WTC11 (cell line): ENCODE measurements around the gene CCDC80. TPM values are rescaled to one million over a fixed set of nuclear protein-coding genes. Genes with fewer than 3 reads are reported as not detected.

ENCODE experiments used
- ATAC-seq: fragments of 200-7000 bp; cut with Tn5 transposase; 2 replicates; pipeline ENCODE4 v1.10.0; 2021; ENCODE audit warnings: mild to moderate bottlenecking, moderate library complexity
- CTCF ChIA-PET: fragments of 300-600 bp; sonication (Branson Sonifier 250); formaldehyde crosslinking; loops from one replicate; lab custom pipeline; 2021; ENCODE audit warnings: antibody characterized with exemption; lab: Charles Lee
- POLR2A ChIA-PET: fragments of 350-600 bp; sonication (Branson Sonifier 250); formaldehyde crosslinking; loops from one replicate; lab custom pipeline; 2021; ENCODE audit warnings: antibody characterized with exemption; lab: Charles Lee
- DNase-seq: peaks from one replicate; pipeline ENCODE4 v3.0.0; 2021; ENCODE audit warnings: low spot score
- H3K27ac Mint-ChIP-seq: 2 replicates; pipeline ENCODE4 v1.8.0; 2021; ENCODE audit warnings: mixed read lengths
- H3K27me3 Mint-ChIP-seq: 2 replicates; pipeline ENCODE4 v1.8.0; 2021; ENCODE audit warnings: low read depth, mild to moderate bottlenecking, moderate library complexity, mixed read lengths
- H3K36me3 Mint-ChIP-seq: 2 replicates; pipeline ENCODE4 v1.8.0; 2021; ENCODE audit warnings: mixed read lengths
- H3K4me1 Mint-ChIP-seq: 2 replicates; pipeline ENCODE4 v1.8.0; 2022; ENCODE audit warnings: mixed read lengths
- H3K4me3 Mint-ChIP-seq: 2 replicates; pipeline ENCODE4 v1.8.0; 2021; ENCODE audit warnings: mild to moderate bottlenecking, moderate library complexity, mixed read lengths
- H3K9me3 Mint-ChIP-seq: 2 replicates; pipeline ENCODE4 v1.8.0; 2021; ENCODE audit warnings: mixed read lengths
- CREM ChIP-seq: sonication (generic); formaldehyde crosslinking; IDR thresholded peaks from 2 replicates; pipeline ENCODE4 v1.8.1; 2022; ENCODE audit warnings: mild to moderate bottlenecking, missing genetic modification reagents, moderate library complexity
- EMX1 ChIP-seq: fragments of 250-450 bp; sonication (Bioruptor Pico); IDR thresholded peaks from 2 replicates; pipeline ENCODE4 v1.8.0; 2021; ENCODE audit warnings: mild to moderate bottlenecking
- FOXJ3 ChIP-seq: sonication (generic); formaldehyde crosslinking; IDR thresholded peaks from 2 replicates; pipeline ENCODE4 v1.9.0; 2021; ENCODE audit warnings: missing genetic modification reagents, mild to moderate bottlenecking, borderline replicate concordance
- FOXK1 ChIP-seq: sonication (generic); formaldehyde crosslinking; IDR thresholded peaks from 2 replicates; pipeline ENCODE4 v1.8.0; 2022; ENCODE audit warnings: mild to moderate bottlenecking, moderate library complexity, missing genetic modification reagents
- GRHL2 ChIP-seq: fragments of 250-450 bp; sonication (Bioruptor Pico); IDR thresholded peaks from 2 replicates; pipeline ENCODE4 v1.8.0; 2022; ENCODE audit warnings: mild to moderate bottlenecking, moderate library complexity; ENCODE audit not compliant: insufficient replicate concordance, severe bottlenecking
- IRF2 ChIP-seq: sonication (generic); formaldehyde crosslinking; IDR thresholded peaks from 2 replicates; pipeline ENCODE4 v1.8.0; 2022; ENCODE audit warnings: low read depth, missing genetic modification reagents, borderline replicate concordance
- JAZF1 ChIP-seq: fragments of 250-450 bp; sonication (Bioruptor Pico); IDR thresholded peaks from 2 replicates; pipeline ENCODE4 v1.9.0; 2021; ENCODE audit warnings: moderate library complexity, mild to moderate bottlenecking, inconsistent platforms
- MXD4 ChIP-seq: fragments of 250-450 bp; sonication (Bioruptor Pico); IDR thresholded peaks from 2 replicates; pipeline ENCODE4 v1.8.0; 2021; ENCODE audit warnings: mild to moderate bottlenecking, moderate library complexity, borderline replicate concordance
- NFATC4 ChIP-seq: fragments of 250-450 bp; sonication (Bioruptor Pico); IDR thresholded peaks from 2 replicates; pipeline ENCODE4 v1.9.0; 2021; ENCODE audit warnings: mild to moderate bottlenecking
- PRRX2 ChIP-seq: fragments of 250-450 bp; sonication (Bioruptor Pico); IDR thresholded peaks from 2 replicates; pipeline ENCODE4 v1.8.0; 2021; ENCODE audit warnings: mild to moderate bottlenecking
- SMAD4 ChIP-seq: sonication (generic); formaldehyde crosslinking; IDR thresholded peaks from 2 replicates; pipeline ENCODE4 v1.8.0; 2022; ENCODE audit warnings: mild to moderate bottlenecking, missing genetic modification reagents
- TCF7 ChIP-seq: sonication (generic); formaldehyde crosslinking; IDR thresholded peaks from 2 replicates; pipeline ENCODE4 v1.8.0; 2022; ENCODE audit warnings: mild to moderate bottlenecking, low read depth, missing genetic modification reagents, moderate library complexity
- ZNF232 ChIP-seq: sonication (generic); formaldehyde crosslinking; IDR thresholded peaks from 2 replicates; pipeline ENCODE4 v1.8.0; 2022; ENCODE audit warnings: mild to moderate bottlenecking, missing genetic modification reagents
- ZNF263 ChIP-seq: sonication (generic); formaldehyde crosslinking; IDR thresholded peaks from 2 replicates; pipeline ENCODE4 v1.8.1; 2022; ENCODE audit warnings: low read depth, mild to moderate bottlenecking, moderate library complexity, missing genetic modification reagents
- ZNF317 ChIP-seq: sonication (generic); formaldehyde crosslinking; IDR thresholded peaks from 2 replicates; pipeline ENCODE4 v1.8.1; 2023; ENCODE audit warnings: low read depth, mild to moderate bottlenecking, moderate library complexity, missing genetic modification reagents, borderline replicate concordance
- ZNF416 ChIP-seq: fragments of 250-450 bp; sonication (Bioruptor Pico); IDR thresholded peaks from 2 replicates; pipeline ENCODE4 v1.9.0; 2021; ENCODE audit warnings: mild to moderate bottlenecking, inconsistent platforms
- total RNA-seq: library from RNA; stranded (reverse); gene quantifications from 3 replicates; pipeline ENCODE4 v1.2.3, GENCODE V29; 2021
- TF ChIP-seq, protein P1 (sequence below): sonication (generic); formaldehyde crosslinking; IDR thresholded peaks from 2 replicates; pipeline ENCODE4 v1.8.0; 2023; ENCODE audit warnings: missing genetic modification reagents
- TF ChIP-seq, protein P2 (sequence below): sonication (generic); formaldehyde crosslinking; IDR thresholded peaks from 2 replicates; pipeline ENCODE4 v1.8.1; 2022; ENCODE audit warnings: low read depth, mild to moderate bottlenecking, moderate library complexity, missing genetic modification reagents, borderline replicate concordance
- TF ChIP-seq, protein P3 (sequence below): sonication (generic); formaldehyde crosslinking; IDR thresholded peaks from 2 replicates; pipeline ENCODE4 v1.8.1; 2022; ENCODE audit warnings: missing genetic modification reagents, borderline replicate concordance
- TF ChIP-seq, protein P4 (sequence below): sonication (generic); formaldehyde crosslinking; IDR thresholded peaks from 2 replicates; pipeline ENCODE4 v1.8.1; 2023; ENCODE audit warnings: mild to moderate bottlenecking, missing genetic modification reagents, borderline replicate concordance

The CCDC80 gene
- total RNA-seq, 1 experiment from 2014 or later = 10.9 TPM

DNA sequence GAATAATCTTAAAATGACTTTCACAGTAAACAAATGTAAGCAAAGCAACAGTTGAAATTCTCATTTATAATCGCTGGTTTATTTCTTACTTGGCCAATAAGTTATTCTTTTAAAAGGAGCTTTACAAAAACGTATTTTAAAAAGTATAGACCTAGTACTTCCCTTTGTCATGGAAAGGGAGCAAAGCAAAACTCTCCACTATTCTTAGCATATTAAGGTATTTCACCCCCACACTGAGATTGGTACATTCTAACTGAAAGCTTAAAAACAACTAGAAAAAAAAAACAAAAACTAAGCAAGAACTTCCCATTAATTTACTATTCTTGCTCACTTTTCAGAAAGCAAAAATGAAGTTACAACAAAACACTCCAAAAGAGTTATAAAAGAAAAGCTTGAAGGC lies 80.6 kb downstream of the CCDC80 start (continued):
- TF ChIP-seq, protein P1, sequence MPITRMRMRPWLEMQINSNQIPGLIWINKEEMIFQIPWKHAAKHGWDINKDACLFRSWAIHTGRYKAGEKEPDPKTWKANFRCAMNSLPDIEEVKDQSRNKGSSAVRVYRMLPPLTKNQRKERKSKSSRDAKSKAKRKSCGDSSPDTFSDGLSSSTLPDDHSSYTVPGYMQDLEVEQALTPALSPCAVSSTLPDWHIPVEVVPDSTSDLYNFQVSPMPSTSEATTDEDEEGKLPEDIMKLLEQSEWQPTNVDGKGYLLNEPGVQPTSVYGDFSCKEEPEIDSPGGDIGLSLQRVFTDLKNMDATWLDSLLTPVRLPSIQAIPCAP (CRISPR knock-in tag) = no peak
- TF ChIP-seq, protein P2, sequence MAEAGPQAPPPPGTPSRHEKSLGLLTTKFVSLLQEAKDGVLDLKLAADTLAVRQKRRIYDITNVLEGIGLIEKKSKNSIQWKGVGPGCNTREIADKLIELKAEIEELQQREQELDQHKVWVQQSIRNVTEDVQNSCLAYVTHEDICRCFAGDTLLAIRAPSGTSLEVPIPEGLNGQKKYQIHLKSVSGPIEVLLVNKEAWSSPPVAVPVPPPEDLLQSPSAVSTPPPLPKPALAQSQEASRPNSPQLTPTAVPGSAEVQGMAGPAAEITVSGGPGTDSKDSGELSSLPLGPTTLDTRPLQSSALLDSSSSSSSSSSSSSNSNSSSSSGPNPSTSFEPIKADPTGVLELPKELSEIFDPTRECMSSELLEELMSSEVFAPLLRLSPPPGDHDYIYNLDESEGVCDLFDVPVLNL (CRISPR knock-in tag) = no peak
- TF ChIP-seq GRHL2 (CRISPR knock-in tag) (no peak), CREM (no peak), PRRX2 (CRISPR knock-in tag) (no peak)

DNA sequence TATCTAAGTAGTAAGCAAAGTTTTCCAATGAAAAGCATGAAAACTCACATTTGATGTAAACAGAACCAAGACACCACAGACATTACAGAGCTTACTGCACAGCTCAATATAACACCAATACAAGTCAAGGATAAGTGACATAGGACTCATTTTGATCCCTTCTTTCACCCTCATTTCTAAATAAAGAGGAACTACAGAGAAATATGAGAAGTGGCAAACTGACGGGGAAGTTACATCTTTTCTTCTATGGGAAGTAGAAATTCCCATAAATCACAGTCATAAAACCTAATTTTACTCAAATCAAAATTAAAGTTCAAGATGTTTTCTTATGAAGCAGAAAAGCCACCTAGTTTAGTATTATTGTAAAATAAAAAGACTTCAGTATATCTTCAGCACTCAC lies 83.0 kb downstream of the CCDC80 start:
- Mint-ChIP-seq H3K9me3 (peaks cover 15% of the 10 kb centered on the region), H3K4me1 (peaks cover 17% of the 10 kb centered on the region), H3K4me3 (no peak overlapping the region), H3K27ac (no peak overlapping the region), H3K27me3 (no peaks in the 10 kb centered on the region), H3K36me3 (peaks cover 32% of the 10 kb centered on the region)
- ChIA-PET POLR2A (no interaction called here), CTCF (no interaction called here)
- DNase-seq = no peak
- no peak for ATAC-seq
- TF ChIP-seq JAZF1 (CRISPR knock-in tag) = no peak
- no peak for TF ChIP-seq EMX1
- no peak for TF ChIP-seq MXD4 (CRISPR knock-in tag)
- no peak for TF ChIP-seq FOXK1 (CRISPR knock-in tag)
- no peak for TF ChIP-seq IRF2 (CRISPR knock-in tag)
- TF ChIP-seq ZNF317 (CRISPR knock-in tag) = no peak
- TF ChIP-seq ZNF263 = no peak
- TF ChIP-seq ZNF416 (CRISPR knock-in tag) = no peak
- TF ChIP-seq SMAD4 (CRISPR knock-in tag) = no peak
- TF ChIP-seq, protein P3, sequence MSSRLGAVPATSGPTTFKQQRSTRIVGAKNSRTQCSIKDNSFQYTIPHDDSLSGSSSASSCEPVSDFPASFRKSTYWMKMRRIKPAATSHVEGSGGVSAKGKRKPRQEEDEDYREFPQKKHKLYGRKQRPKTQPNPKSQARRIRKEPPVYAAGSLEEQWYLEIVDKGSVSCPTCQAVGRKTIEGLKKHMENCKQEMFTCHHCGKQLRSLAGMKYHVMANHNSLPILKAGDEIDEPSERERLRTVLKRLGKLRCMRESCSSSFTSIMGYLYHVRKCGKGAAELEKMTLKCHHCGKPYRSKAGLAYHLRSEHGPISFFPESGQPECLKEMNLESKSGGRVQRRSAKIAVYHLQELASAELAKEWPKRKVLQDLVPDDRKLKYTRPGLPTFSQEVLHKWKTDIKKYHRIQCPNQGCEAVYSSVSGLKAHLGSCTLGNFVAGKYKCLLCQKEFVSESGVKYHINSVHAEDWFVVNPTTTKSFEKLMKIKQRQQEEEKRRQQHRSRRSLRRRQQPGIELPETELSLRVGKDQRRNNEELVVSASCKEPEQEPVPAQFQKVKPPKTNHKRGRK = no peak
- TF ChIP-seq, protein P4, sequence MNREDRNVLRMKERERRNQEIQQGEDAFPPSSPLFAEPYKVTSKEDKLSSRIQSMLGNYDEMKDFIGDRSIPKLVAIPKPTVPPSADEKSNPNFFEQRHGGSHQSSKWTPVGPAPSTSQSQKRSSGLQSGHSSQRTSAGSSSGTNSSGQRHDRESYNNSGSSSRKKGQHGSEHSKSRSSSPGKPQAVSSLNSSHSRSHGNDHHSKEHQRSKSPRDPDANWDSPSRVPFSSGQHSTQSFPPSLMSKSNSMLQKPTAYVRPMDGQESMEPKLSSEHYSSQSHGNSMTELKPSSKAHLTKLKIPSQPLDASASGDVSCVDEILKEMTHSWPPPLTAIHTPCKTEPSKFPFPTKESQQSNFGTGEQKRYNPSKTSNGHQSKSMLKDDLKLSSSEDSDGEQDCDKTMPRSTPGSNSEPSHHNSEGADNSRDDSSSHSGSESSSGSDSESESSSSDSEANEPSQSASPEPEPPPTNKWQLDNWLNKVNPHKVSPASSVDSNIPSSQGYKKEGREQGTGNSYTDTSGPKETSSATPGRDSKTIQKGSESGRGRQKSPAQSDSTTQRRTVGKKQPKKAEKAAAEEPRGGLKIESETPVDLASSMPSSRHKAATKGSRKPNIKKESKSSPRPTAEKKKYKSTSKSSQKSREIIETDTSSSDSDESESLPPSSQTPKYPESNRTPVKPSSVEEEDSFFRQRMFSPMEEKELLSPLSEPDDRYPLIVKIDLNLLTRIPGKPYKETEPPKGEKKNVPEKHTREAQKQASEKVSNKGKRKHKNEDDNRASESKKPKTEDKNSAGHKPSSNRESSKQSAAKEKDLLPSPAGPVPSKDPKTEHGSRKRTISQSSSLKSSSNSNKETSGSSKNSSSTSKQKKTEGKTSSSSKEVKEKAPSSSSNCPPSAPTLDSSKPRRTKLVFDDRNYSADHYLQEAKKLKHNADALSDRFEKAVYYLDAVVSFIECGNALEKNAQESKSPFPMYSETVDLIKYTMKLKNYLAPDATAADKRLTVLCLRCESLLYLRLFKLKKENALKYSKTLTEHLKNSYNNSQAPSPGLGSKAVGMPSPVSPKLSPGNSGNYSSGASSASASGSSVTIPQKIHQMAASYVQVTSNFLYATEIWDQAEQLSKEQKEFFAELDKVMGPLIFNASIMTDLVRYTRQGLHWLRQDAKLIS (CRISPR knock-in tag) = no peak
- TF ChIP-seq ZNF232 (CRISPR knock-in tag) = no peak
- TF ChIP-seq TCF7 (CRISPR knock-in tag) = no peak
- no peak for TF ChIP-seq NFATC4
- no peak for TF ChIP-seq FOXJ3 (CRISPR knock-in tag)
